Mammary epithelial cell (primary cell): ENCODE measurements around the gene MRPS14.

Experiments
- EZH2 ChIP-seq: IDR thresholded peaks from 2 replicates; pipeline ENCODE4 v1.6.1; 2012; ENCODE audit warnings: low read length, inconsistent platforms, borderline replicate concordance
- TF ChIP-seq, protein P1 (sequence below), 2 donors: IDR thresholded peaks in 1 of 2; conservative IDR thresholded peaks in 1 of 2; 2 replicates each; pipeline ENCODE4 v1.5.1; 2011 to 2012; ENCODE audit warnings: inconsistent platforms in 2 of 2, low read length in 2 of 2, mild to moderate bottlenecking in 2 of 2, control low read depth in 1 of 2, low read depth in 1 of 2; ENCODE audit not compliant: insufficient read depth in 1 of 2; ENCODE audit errors: extremely low read depth in 1 of 2

DNA sequence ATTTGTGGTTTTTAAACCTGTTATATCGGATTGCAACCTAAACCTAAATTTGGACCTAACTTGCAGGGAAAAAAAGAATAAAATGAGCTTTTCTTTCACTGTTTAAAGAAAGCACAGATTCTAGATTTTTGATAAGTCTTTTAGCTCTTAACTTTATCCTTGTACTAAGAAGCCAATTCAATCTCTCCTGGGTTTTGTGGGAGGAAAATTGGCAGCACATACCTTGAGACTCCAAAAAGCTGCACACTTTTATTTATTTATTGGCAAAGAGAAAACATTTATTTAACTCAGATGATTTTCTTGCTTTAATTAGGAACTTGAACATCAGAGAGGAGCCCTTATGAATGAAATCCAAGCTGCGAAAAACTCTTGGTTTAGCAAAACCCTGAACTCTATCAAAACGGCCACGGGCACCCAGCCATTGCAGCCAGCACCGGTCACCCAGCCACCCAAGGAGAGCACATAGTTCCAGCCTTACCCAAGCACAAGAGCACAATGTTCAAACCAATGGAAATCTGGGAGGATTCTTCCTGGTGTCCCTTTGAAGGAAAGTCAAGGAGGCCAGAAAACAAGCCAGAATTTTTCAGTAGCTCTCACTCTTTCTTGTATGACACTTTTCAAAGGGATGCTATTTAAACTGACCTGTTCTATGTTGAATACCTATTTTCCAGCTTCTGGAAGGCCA, 33.5 kb downstream of the MRPS14 start:
- TF ChIP-seq, protein P1, sequence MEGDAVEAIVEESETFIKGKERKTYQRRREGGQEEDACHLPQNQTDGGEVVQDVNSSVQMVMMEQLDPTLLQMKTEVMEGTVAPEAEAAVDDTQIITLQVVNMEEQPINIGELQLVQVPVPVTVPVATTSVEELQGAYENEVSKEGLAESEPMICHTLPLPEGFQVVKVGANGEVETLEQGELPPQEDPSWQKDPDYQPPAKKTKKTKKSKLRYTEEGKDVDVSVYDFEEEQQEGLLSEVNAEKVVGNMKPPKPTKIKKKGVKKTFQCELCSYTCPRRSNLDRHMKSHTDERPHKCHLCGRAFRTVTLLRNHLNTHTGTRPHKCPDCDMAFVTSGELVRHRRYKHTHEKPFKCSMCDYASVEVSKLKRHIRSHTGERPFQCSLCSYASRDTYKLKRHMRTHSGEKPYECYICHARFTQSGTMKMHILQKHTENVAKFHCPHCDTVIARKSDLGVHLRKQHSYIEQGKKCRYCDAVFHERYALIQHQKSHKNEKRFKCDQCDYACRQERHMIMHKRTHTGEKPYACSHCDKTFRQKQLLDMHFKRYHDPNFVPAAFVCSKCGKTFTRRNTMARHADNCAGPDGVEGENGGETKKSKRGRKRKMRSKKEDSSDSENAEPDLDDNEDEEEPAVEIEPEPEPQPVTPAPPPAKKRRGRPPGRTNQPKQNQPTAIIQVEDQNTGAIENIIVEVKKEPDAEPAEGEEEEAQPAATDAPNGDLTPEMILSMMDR (conservative IDR thresholded peaks at IDR 0.05 in 1 of 2, IDR thresholded peaks at IDR 0.05 in 1 of 2; ENCODE audit: extremely low read depth in 1 of 2, insufficient read depth in 1 of 2, low read depth in 1 of 2, low read length in 2 of 2), result no peak
- TF ChIP-seq EZH2, result no peak
